ENCODE results near the gene ASPHD2.

ASPHD2 gene

GRCh38 chr22:26416256-26416655, 12.8 kb upstream of the ASPHD2 start:
- TF ChIP-seq CTCF (IDR thresholded peaks at IDR 0.05; ENCODE audit: control insufficient read depth, extremely low read depth, insufficient read depth), result no peak
- no peak for DNase-seq (ENCODE audit: low read depth)
- no peak overlapping the region for H3K4me3 ChIP-seq (ENCODE audit: low read depth, low read length)

- no peak overlapping the region for H3K4me3 ChIP-seq (ENCODE audit: low read depth, low read length)
- DNase-seq (ENCODE audit: low read depth), result no peak
- TF ChIP-seq CTCF (IDR thresholded peaks at IDR 0.05; ENCODE audit: control insufficient read depth, extremely low read depth, insufficient read depth), result no peak
Measured at GRCh38 chr22:26416670-26417276, 12.3 kb upstream of the ASPHD2 start.

GRCh38 chr22:26417406-26417805, 11.7 kb upstream of the ASPHD2 start:
- no peak for TF ChIP-seq CTCF (IDR thresholded peaks at IDR 0.05; ENCODE audit: control insufficient read depth, extremely low read depth, insufficient read depth)
- DNase-seq (ENCODE audit: low read depth), result no peak
- no peak overlapping the region for H3K4me3 ChIP-seq (ENCODE audit: low read depth, low read length)

- no peak for TF ChIP-seq CTCF (IDR thresholded peaks at IDR 0.05; ENCODE audit: control insufficient read depth, extremely low read depth, insufficient read depth)
Measured at GRCh38 chr22:26418620-26419019, 10.4 kb upstream of the ASPHD2 start.

DNA sequence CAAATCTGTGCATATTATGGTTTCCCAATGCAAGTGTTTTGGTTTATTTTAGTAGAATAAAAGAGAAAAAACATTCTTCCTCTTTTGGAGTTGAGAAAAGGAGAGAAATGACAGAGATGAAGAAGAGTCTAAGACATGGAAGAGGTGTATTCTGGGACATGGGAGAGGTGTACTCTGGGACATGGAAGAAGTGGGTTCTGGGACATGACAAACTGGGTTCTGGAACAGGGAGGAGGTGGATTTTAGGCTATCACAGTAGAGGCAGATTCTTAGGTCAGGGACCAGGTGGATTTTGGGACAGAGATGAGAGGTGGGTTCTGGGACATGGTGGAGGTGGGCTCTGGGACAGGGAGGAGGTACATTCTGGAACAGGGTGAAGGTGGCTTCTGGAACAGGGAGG, 2.1 kb upstream of the ASPHD2 start:
- no peak for DNase-seq (ENCODE audit: low read depth)
- TF ChIP-seq CTCF (IDR thresholded peaks at IDR 0.05; ENCODE audit: control insufficient read depth, extremely low read depth, insufficient read depth), result no peak
- H3K4me3 ChIP-seq (ENCODE audit: low read depth, low read length), result no peak overlapping the region

More at GRCh38 chr22:26418620-26419019, 10.4 kb upstream of the ASPHD2 start:
- H3K4me3 ChIP-seq (ENCODE audit: low read depth, low read length), result no peak overlapping the region
- no peak for DNase-seq (ENCODE audit: low read depth)

- no peak for TF ChIP-seq CTCF (IDR thresholded peaks at IDR 0.05; ENCODE audit: control insufficient read depth, extremely low read depth, insufficient read depth)
- DNase-seq (ENCODE audit: low read depth), result no peak
- H3K4me3 ChIP-seq (ENCODE audit: low read depth, low read length), result peak overlapping the region; percentile 32
Measured at GRCh38 chr22:26429458-26430286, 612 bp downstream of the ASPHD2 start.

All from LNCaP clone FGC (cell line).